COR-L47 (cell line): ENCODE measurements around the gene MCRIP2.

Source experiments
- DNase-seq: peaks from one replicate; lab custom pipeline; 2025; lab: John Stamatoyannopoulos, UW

Gene MCRIP2

DNA sequence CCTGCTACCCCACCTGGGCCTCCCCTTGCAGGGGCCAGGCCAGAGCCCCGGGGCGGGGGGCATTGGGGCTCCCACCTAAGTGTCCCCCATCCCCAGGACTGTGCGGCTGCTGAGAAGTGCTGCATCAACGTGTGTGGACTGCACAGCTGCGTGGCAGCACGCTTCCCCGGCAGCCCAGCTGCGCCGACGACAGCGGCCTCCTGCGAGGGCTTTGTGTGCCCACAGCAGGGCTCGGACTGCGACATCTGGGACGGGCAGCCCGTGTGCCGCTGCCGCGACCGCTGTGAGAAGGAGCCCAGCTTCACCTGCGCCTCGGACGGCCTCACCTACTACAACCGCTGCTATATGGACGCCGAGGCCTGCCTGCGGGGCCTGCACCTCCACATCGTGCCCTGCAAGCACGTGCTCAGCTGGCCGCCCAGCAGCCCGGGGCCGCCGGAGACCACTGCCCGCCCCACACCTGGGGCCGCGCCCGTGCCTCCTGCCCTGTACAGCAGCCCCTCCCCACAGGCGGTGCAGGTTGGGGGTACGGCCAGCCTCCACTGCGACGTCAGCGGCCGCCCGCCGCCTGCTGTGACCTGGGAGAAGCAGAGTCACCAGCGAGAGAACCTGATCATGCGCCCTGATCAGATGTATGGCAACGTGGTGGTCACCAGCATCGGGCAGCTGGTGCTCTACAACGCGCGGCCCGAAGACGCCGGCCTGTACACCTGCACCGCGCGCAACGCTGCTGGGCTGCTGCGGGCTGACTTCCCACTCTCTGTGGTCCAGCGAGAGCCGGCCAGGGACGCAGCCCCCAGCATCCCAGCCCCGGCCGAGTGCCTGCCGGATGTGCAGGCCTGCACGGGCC lies 8.9 kb upstream of the MCRIP2 start:
- no peak for DNase-seq

DNA sequence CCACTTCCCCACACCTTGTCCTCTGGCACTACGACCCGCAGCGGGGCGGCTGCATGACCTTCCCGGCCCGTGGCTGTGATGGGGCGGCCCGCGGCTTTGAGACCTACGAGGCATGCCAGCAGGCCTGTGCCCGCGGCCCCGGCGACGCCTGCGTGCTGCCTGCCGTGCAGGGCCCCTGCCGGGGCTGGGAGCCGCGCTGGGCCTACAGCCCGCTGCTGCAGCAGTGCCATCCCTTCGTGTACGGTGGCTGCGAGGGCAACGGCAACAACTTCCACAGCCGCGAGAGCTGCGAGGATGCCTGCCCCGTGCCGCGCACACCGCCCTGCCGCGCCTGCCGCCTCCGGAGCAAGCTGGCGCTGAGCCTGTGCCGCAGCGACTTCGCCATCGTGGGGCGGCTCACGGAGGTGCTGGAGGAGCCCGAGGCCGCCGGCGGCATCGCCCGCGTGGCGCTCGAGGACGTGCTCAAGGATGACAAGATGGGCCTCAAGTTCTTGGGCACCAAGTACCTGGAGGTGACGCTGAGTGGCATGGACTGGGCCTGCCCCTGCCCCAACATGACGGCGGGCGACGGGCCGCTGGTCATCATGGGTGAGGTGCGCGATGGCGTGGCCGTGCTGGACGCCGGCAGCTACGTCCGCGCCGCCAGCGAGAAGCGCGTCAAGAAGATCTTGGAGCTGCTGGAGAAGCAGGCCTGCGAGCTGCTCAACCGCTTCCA lies 8.1 kb upstream of the MCRIP2 start:
- no peak for DNase-seq

DNA sequence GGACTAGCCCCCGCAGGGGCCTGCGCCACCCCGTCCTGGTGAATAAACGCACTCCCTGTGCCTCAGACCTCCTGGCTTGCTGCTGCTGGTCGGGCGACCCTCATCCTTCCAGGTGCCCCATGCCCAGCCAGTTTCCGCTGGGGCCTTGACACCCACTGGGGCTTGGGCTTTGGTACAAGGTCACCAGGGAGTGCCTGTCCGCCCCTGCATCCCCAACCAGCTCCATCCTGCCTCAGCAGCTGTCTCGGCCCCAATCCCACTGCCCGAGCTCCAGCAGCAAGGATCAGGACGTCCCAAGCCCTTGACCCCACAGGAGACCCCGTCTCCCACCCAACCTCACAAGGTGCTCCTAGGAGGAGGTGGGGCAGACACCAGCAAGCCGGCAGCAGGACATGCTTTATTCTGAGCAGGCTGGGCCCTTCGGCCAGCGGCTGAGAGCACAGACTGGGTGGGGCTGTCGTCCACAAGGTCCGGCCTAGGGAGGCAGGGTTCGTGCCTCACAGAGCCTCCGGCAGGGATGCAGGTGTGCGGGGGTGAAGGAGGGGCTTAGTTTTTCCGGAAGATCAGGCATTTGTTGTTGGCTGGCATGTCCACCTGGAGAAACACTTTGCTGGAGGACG lies 7.5 kb upstream of the MCRIP2 start:
- DNase-seq, result no peak

DNA sequence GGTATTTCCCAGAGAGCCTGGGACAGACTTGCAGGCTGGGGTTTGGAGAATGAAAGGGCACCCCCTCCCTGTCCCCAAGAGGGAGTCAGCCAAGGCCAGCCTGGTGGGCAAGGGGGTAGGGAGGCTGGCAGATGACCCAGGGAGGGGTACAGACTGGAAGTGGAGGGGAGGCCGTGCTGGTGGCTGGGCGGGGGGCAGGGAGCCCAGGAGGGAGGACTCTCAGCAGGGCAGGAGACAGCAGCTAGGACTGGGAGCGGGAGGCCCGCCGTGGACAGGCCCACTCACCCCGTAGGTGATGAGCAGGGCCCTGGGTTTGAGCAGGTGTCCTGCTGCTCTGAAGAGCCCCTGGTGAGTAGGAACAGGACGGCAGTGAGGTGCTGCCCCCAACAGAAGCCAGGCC lies 6.6 kb upstream of the MCRIP2 start:
- DNase-seq, result no peak

DNA sequence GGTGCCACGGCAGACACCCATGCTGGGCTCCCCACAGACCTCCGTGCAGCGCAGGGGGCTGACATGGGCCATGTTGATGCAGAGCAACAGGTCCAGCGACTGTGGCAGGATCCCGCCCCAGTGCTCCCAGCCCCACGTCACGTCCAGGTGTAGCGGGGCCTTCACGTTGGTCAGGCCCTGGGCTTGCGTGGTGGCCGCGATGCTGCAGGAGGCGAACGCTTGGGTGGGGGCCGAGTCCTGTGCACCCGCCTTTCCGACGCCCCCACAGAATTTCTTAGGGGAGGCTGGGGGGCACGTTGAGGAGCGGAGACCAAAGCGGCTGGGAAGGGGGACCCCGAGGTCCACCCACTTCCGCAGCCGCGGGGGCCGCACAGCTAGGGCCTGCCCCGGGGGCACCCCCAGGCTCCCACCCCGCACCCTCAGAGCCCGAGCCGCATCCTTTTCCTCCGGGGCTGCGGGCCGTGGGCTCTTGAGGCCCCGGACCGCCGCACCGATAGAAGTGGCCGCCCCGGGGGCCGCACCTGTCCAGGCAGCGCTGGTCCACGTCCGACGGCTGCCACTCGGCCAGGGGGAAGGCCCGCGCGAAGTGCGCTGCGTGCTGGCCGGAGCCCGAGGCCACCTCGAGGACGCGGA lies 5.9 kb upstream of the MCRIP2 start:
- DNase-seq, result no peak

DNA sequence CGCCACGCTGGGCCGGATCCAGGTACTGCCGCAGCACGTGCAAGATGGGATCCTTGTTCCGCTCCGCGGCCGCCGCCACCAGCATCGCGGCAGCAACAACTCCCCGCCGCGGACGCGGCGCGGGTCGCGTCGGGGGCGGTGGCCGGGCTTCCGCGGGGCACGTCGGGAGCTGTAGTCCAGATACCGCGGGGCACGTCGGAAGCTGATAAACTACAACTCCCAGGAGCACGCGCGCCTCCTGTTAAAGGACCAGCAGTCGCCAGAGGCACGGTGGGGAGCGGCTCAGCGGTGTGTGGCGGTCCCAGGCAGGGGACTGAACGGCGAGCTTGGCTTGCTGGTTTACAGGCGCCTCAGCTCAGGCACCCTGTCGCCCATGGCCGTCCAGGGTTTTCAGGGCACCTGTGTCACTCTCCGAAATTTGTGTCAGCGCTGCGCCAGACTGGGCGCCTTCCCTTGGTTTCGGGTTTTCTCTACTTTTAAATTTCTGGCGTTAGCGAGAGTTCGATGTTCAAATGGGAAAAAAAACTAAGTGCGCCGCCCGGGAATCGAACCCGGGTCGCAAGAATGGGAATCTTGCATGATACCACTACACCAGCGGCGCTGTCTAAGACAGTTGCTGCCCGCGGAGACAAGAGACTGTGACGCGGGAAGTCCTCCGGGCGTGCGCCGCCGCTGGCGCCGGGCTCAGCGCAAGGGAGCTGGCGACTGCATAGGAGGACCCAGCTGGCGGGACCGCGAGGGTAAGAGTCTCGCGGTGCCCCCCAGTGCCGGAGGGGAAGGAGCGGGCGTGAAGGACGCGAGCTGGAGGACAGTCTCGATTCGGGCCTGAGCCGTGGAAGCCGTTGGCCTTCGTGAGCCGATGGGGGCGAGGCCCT lies 5.2 kb upstream of the MCRIP2 start, which contains the start of gene METTL26:
Gene METTL26, minus strand, starts transcription at position 100 of the 875 bp plus-strand sequence. Its CDS starts 15 bp downstream, at position 85.
- DNase-seq, result peak; percentile 96

DNA sequence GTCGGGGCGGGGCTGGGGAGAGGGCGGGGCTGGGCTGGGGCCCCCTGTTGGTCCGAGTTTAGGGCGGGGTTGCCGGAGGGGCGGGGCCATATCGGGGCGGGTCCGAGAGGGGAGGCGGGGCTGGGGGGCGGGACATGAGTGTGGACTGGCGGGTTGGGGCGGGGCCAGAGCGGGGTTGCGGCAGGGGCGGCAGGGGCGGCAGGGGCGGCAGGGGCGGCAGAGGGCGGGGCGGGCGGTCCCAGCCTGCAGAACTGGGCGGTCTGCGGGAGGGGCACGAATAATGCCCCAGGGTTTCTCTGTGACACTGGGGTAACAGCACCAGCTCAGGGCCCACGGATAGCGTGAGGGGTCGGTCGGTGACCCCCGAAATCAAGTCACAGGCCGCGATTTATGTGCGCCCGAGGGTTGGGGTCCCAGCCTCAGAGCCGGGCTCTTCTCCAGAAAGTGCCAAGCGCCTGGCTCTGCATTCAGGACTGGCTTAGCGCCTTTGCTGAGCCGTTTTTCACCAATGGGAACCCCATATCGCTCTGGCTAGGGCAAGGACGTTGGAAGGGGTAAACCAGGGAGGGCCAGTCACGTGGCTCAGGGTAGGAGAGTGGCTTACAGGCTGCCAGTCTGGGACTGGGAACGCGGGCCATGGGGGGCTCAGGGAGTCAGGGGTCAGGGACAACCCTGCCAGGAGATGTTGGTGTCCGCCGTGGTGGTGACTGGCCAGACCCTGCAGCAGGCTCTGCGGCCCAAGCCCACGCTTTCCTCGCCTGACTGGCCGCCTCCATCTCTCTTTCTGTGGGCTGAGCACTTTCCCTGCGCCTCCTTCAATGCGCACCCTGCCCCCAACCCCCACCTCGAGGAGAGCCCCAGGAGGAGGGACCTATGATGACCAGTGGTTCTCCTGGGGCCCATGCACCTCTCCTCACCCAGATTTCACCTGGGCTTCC lies 4.3 kb upstream of the MCRIP2 start:
- DNase-seq, result no peak

DNA sequence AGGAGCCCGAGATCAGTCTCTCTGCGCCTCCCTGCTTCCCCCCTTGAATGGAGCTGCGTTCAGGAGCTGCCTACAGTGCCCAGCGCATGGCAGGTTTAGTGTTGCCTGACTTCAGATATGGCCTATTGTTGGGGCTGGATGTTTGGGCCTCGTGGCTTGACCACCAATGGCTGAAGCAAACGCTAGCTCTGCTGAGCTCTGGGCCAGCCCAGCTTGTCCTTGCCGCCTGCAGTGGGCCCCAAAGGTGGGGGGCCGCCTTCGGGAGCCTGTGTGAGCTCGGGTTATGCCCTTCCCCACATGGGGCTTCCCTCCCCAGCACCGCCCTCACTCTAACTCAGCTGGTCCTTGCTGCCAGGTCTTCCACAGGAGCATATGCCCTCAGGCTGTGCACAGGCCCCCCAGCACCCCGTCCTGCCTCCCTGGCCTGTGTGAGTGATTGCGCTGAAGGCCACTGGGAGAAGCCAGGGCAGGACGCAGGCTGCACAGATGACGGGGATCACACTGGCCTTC lies 3.5 kb upstream of the MCRIP2 start:
- no peak for DNase-seq

DNA sequence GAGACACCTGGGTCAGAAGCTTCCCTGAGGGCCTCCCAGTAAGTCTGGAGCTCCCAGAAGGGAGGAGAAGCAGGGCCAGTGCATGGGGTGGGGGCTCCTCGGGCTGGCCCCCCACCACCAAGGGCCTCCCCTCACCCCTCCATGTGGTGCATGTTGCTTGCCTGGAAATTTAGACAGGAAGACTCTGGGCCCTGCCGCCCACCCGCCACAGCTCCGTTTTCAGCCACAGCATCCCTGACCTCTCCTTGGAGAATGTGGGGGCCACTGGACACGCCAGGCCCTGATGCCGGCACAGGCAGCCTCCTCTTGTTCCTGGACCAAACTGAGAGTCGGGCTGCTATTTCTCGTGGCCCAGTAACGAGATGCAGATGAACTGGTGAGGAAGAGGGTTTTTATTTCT lies 2.8 kb upstream of the MCRIP2 start:
- DNase-seq, result no peak

DNA sequence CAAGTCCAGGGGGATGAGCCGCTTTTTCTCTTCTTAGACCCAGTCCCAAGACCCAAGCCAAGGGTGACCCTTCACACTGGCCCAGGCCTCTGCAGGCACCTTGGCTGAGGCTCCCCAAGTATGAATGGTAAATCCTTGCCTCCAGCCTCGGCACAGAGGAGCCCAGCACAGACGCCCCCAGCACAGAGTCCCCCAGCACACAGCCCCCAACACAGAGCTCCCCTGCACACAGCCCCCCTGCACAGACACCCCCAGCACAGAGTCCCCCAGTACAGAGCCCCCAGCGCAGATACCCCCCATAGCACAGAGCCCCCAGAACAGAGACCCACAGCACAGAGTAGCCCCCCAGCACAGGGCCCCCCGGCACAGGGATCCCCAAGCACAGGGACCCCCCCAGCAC lies 1.0 kb upstream of the MCRIP2 start:
- DNase-seq, result no peak

DNA sequence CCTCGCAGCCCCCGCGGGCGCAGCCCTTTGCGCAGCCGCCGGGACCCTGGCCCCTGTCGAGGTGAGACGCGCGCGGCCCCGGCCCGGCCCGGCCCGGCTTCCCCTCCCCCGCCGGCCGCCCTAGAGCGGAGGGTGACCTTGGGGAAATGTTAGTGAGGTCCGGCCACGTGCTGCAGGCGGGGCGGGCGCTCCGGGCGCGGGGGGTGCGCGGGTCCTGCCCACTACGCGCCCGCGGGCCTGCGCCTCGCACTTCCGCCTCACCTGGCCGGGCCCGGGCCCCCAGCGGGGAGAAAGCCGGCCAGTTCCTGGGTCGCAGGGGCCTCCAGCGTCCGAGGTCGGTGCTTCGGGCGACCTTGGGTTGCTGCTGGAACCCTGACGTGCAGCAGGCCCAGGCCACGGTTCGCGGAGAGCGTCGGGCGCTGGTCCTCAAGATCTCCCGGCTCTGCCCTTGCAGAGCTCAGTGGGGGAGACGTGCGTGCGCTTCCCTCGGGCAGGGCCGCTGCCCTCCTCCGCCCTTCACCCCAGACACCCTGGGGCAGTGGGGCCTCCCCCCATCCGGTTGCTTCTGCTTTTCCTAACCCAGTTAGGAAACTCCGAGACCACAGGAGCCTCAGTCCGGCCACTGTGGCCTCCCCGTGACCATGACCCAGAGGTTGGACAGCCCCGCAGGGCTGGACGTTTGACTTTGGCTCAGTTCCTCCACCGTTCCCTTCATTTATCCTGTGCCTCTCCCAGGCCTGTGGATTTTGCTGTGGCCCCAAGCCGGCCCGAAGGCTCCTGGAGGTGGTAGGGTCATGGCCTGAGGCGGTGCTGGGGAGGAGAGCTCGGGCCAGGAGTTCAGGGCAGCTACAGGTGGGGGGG lies 791 bp downstream of the MCRIP2 start:
- DNase-seq, result no peak

DNA sequence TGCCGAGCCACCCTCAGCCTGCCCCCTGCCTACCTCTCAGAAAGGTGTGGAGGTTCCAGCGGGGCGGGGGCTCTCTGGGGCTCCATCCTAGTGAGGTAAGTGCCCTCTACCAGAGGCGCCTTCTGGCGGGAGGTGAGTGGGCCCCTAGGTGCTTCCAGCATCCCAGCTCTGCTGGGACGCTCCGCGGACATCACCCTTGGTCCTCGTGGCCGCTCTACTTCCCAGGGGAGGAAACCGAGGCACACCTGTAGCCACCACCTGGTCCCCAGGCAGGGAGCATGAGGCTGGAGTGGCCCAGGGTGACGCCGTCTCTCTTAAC lies 1.4 kb downstream of the MCRIP2 start:
- no peak for DNase-seq

DNA sequence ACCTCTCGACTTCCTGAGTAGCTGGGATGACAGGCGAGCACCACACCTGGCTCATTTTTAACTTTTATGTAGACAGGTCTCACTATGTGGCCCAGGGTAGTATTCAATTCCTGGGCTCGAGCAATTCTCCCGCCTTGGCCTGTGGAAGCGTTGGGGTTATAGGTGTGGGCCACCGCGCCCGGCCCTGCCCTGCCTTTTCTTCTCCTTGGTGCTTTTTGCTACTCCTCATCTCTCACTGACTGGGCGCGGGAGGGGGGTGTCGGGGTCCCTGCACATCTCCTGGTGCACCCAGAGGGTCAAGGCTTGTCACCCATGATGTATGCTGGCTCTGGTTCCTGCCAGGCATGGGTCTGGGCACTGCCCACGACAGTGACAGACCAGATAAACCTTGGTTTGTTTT lies 2.9 kb downstream of the MCRIP2 start:
- no peak for DNase-seq

DNA sequence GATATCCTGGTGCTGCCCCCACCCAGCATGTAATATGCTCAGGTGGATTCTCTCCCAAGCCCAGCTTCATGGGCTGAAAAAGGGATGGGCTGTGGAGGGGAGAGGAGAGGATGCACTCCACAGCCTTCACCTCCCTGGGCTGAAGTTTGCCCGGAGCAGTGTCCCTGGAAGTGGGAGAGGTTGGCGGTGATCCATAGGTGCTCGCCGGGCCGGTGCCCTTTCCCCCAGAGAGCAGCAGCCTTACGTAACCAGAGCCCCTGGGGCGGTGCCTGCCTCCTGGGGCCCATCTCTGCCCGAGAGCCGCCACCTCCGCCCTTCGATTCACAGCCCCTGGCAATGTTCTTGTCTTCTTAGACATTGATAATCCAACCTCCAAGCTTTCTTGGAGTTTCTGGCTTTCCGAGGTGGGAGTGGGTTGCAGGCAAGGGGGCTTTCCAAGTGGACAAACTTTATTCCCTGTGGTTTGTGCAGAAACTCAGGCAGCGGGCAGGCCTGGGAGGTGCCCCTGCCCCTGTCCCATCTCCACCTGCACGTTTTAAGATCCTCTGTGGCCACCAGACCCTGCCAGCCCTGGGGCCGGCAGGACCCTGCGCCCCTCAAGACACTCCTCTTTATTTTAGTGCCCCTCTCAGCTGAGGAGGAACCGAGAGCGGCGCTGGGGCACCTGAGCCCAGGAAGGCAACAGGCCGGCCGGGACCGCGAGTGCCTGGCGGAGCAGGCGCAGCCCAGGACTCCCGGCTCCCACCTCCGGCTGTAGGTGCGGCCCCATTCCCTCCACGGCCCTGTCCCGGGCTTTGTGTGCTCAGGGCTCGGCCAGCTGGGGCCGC lies 4.4 kb downstream of the MCRIP2 start:
- no peak for DNase-seq

DNA sequence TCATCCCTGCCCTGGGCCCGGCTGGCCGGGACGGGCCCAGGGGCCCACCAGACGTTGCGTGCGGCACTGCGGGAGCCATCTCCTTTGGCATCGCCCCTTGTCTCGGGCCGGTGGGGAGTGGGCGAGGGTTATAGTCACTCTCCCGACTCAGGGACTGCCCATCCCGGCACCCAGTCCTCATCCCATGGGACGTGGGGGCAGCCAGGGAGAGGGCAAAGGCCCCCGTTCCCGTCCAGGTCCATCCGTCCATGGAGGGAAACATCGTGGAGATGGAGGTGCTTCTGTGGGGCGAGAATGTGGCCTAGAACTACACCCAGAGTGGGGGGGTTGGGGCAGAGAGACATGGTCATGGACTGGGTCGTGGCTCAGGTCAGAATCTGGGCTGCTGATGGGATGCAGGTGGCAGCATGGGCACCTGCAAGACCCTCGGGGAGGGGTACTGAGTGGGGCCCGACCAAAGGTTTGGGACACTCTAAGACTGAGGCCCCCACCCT lies 5.1 kb downstream of the MCRIP2 start:
- DNase-seq, result no peak

DNA sequence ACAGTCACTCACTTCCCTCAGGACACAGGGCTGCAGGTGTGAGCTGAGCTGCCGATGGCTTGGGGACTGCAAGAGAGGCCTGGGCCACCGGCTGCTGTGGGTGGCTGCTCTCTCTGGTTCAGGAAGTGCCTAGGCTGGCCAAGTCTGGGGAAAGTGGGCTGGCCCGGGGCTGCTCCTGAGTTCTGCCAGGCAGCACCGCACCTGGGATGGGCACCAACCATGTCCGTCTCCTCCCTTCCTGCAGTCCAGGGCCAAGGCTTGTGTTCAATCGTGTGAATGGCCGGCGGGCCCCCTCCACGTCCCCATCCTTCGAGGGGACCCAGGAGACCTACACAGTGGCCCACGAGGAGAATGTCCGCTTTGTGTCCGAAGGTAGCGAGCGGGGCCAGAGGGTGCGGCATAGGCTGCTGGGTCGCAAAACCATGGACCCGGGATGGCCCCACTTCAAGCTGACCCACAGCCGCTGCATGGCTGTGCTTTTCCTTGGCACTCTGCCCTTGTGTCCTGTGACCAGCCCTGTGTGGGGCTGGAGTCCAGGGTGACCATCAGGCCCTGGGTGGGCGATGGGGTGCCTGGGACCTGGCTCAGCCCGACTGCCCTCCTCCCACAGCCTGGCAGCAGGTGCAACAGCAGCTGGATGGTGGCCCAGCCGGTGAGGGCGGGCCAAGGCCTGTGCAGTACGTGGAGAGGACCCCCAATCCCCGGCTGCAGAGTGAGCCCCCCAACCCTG lies 5.7 kb downstream of the MCRIP2 start:
- no peak for DNase-seq

DNA sequence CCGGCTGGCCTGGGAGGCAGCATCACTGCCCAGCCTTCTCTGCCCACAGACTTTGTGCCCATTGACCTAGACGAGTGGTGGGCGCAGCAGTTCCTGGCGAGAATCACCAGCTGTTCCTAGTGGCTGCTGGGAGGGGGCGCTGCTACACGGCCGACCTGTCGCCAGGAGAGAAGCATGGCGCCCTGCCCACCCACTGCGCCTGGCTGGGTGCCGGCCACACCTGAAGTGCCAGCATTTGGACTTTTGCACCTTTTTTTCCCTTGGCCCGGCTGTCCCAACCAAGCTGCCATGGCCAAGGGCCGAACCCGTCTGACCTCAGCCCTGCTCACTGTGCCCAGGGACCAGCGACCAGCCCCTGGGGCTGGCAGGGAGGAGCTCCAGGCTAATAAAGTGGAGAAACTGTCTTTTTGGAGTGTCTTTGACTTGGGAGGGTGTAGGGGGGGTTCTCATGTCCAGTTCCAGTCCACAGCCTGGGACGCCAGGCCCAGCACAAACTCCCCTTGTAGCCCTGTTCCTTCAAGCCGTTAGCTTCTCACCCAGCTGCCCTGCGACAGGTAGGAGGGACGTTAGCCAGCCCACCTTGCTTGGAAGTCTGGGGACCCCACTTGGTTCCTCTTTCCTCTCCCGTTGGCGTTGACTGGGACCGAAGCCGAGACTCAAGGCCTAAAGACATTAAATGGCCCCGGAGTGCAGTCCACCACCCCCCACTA lies 6.6 kb downstream of the MCRIP2 start:
- peak; percentile 62 for DNase-seq
